DND-41 (cell line): ENCODE results near the gene KRTAP10-8.
"Not testable (repeated sequence)": the region's sequence is repeated elsewhere in the genome, so short reads cannot be mapped to it uniquely, and the experiment has no call there.

Experiments used
- CTCF ChIP-seq: IDR thresholded peaks from 2 replicates; pipeline ENCODE4 v1.5.1; 2012; ENCODE audit warnings: borderline replicate concordance, low read length, moderate library complexity, mild to moderate bottlenecking; ENCODE audit not compliant: poor library complexity, severe bottlenecking; ENCODE audit errors: extremely low read depth
- EZH2 ChIP-seq: IDR thresholded peaks from 3 replicates; pipeline ENCODE4 v1.6.1; 2012; ENCODE audit warnings: borderline replicate concordance, low read depth, mild to moderate bottlenecking, moderate library complexity, low read length, inconsistent platforms; ENCODE audit not compliant: severe bottlenecking

GRCh38 chr21:44573630-44574456, 38.0 kb upstream of the KRTAP10-8 start, which contains the start of gene KRTAP10-4:
- TF ChIP-seq CTCF, EZH2: not testable (repeated sequence)
